Iris pigment epithelial cell (primary cell): ENCODE measurements around the gene TLE4.
"Not testable (repeated sequence)": the region's sequence is repeated elsewhere in the genome, so short reads cannot be mapped to it uniquely, and the experiment has no call there.

ENCODE experiments used
- DNase-seq: peaks from one replicate; pipeline ENCODE4 v3.0.0-alpha.2; 2011; ENCODE audit warnings: low read depth

The TLE4 gene

GRCh38 chr9:79604149-79604548 lies 32.4 kb downstream of the TLE4 start:
- no peak for DNase-seq

DNA sequence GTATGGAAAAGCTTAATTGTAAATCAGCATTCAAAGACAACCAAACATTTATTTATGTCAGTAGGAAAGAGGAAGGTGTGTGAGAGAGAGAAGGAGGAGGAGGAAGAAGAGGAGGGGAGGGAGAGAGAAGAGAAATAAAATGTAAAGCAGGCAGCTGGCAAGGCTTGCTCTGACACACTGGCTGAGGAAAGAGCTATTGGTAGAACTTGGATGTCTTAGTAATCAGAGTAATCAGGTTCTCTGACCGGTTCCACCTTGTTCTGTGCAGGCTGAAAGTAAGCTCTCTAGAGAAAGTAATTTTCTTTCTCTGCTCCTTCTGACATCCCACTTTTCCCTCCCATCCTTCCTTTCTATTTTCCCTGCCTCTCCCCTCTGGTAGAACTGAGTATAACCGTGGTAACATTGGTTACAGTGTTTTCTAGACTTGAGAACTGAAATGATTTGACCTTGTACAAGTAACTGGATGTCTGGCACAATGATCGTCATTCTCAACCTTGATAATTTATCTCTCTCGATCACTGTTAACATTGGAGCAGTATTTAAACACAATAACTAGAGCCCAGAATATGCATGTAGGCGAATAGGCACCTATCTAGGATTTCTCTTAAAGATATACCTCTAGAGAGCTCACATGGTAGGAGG lies 33.3 kb downstream of the TLE4 start:
- no peak for DNase-seq

GRCh38 chr9:79606529-79606928 lies 34.8 kb downstream of the TLE4 start:
- not testable (repeated sequence) for DNase-seq

DNA sequence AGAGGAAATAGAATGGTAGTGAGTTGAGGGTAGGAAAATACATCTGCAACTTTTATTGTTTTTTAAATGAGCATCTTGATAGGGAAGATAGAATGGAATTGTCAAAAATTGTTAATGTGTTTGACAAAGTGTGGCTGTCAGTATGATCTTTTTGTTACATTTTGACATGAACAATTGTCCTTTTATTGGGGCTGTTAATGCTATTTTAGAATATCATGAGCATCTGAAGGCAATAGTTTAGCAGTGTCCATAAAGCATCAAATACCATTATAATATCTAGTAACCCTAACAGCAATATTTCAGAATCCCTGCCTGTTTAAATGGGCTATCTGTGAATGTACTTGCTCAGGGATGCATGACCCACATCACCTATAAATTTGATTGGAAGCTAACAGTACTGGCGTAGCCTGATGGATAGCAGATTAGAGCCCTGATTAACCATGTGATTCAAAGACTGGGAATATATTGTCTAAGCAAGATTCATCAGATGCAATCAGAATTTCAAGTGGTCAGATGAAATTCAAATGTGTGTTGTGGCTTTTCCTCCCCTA lies 37.8 kb downstream of the TLE4 start:
- DNase-seq: no peak

GRCh38 chr9:79610019-79610631 lies 38.4 kb downstream of the TLE4 start:
- peak; percentile 38 for DNase-seq

DNA sequence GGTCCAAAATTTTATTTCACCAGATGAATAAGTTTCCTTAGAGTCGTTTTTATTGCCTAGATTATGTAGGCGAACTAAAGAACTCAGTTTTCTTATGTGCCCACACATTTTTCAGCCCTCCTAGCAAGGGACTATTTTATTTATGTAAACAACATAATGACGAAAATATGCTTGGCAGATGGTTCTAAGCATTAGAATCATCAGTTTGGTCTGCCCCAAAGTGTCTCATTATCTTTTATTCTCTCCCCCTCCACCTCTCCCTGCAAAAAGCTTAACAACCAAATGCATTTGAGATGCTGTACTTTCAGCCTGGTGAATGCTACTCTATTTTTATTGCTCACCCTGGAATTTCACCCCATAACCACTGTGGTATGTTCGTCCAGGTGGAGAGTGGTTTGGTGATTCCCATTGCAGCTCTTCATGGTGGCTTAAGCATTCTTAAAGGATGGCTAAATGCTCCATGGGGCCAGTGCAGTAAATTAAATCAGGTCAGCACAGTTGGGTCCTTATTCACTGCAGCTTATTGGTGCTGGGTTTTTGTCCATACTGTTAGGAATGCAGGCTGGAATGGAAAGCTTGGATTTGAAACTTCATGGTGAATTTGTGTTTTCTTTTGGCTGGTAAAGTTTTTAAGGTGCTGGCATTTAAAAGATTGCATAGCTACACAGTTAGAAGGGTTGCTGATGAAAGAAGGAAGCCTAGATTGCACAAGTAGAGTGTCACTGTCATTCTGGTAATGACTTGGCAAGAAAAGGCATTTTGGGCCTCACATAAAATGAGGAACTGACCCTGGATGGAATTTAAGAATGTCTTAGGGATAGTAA lies 39.2 kb downstream of the TLE4 start:
- peak; percentile 93 for DNase-seq

DNA sequence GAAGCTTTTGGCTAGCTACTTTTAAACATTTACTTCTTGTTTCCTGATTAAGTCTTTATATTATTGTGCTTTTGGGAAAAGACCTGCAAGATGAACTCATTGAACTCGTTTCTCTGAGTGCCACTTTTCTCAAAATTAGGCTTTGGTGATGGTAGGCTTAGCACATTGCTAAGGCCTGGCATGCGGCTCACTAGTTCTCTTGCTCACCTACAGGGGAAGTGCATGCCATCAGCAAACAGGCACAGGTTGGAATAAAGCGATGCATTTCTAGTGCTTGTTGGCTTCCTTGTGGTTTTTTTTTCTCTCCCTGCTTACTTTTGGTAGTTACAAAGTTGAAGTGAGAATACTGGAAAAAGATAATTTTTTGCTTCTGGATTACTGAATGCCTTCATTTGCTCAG lies 41.4 kb downstream of the TLE4 start:
- no peak for DNase-seq

DNA sequence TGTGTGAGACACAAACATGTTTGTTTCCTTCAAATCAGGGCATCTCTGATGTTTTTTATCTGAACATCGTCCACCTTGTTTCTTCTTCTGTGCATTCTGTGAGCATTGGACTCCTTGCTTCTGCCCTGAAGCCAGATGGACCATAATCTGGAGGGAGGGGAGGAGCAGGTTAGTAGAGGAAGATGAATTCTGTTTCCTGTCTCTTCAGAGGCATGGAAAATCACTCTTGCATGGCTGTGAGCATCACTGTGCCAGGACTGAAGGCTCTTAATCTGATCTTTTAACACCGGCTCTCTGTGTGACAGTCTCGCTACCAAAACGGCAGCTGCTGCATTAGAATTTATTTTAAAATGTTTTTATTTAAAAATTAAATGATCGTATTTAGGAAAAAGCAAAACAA lies 43.3 kb downstream of the TLE4 start:
- DNase-seq: no peak

GRCh38 chr9:79616013-79616412 lies 44.2 kb downstream of the TLE4 start:
- DNase-seq: no peak

DNA sequence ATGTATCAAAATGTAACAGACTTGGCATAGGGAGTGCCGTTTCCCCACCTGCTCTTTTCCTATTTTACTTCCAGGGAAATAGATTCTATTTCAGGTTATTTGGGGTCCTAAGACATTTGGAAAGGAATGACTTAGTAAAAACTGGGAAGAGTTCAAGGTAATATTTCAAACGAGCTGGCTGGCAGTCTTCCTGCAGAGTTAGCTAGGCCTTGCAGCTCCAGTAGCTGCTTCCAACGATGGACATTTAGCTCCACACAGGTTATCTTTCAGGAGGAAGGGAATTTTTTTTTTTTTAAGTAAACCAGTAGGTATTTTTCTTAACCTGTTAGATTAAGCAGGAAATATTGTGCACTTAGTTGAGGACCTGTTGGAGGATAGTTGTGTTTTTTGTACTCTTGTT lies 45.2 kb downstream of the TLE4 start:
- DNase-seq: no peak

GRCh38 chr9:79617395-79617794 lies 45.6 kb downstream of the TLE4 start:
- peak; percentile 81 for DNase-seq

GRCh38 chr9:79619930-79620329 lies 48.2 kb downstream of the TLE4 start:
- DNase-seq: no peak

DNA sequence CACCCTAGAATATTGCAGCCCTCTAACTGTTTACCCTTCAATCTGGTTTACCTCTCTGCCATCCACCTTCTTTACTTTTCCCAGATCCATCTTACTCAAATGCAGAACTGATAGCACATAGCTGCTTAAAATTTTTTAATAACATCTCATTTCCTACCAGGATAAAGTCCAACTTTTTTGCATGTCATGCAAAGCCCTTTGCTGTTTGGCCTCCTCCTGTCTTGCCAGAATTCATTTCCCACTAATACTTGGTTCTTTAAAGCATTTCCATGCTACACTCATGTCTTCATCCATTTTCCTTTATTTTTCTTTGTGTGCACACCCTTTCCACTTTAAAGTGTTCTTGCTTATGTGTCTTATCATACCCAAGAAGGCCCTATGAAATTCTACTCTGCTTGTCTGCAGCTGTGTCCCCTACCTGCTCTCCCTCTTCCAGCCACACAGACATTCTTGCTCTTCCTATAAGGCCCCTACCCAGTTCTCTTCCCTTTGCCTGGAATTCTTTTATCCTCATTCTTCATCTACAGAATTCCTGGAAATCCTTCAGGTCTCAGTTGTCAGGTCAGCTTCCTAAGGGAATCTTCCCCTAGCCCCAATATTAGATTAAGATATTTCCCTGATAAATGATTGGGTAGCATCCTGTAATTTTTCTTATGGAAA lies 50.3 kb downstream of the TLE4 start:
- no peak for DNase-seq

DNA sequence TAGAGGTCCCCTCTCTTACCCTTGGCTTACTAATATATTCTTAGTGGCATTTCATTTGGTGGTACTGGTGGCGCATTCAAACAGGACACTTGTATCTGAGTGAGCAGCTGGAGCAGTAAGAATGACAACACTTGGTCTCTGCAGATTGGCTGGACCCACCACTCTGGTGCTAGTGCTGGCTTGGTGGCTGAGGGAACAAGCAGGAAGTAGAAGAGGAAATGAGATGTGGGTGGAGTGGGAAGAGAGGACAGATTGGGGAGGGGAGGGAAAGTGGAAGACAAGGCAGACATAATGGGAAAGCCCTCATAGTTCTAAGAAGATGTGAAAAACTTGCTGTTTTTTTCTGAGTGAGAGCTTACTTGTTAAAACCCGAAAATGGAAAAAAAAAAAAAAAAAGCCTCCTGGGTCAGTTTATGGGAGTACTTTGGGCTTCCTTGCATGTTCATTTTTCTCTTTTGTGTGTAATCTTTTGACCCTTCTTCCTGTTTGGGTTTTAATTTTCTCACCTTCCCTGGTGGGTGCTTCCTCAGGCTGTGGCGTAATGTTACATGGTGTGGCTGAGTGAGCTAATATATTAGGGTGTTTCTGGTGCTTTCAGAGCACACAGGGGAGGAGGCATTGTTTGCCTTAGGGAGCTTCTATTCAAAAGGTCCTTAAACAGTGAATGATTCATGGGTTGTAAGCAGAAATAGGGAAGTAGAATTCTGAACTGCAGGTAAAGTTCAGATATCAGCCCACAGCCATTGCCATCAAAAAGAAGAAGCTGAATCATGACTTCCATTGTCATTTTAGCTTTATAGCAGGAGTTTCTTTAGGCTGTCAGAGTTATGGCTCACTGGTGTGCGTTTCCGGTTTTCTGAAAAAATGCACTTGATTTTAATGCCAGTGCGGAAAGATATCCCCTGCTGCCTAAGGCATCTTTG lies 52.3 kb downstream of the TLE4 start:
- DNase-seq: no peak

DNA sequence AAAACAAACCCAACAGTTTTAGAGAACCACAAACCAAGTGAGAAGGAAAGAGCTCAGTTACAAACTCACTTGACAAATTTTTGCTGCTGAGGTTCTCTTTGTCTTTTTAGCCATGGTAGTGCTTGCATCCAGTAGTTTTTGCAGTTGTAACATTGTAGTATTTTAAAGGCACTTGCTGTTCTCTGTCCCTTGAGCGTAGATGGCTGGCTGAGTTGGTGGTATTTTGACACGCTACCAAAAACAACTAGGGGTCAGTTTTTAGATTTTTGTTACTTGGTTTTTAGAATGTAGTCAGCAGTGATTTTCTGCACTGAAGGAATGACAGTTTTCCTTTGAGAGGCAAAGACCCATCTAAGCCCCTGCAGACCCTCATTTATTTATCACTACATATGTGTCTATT lies 58.0 kb downstream of the TLE4 start:
- DNase-seq: no peak

DNA sequence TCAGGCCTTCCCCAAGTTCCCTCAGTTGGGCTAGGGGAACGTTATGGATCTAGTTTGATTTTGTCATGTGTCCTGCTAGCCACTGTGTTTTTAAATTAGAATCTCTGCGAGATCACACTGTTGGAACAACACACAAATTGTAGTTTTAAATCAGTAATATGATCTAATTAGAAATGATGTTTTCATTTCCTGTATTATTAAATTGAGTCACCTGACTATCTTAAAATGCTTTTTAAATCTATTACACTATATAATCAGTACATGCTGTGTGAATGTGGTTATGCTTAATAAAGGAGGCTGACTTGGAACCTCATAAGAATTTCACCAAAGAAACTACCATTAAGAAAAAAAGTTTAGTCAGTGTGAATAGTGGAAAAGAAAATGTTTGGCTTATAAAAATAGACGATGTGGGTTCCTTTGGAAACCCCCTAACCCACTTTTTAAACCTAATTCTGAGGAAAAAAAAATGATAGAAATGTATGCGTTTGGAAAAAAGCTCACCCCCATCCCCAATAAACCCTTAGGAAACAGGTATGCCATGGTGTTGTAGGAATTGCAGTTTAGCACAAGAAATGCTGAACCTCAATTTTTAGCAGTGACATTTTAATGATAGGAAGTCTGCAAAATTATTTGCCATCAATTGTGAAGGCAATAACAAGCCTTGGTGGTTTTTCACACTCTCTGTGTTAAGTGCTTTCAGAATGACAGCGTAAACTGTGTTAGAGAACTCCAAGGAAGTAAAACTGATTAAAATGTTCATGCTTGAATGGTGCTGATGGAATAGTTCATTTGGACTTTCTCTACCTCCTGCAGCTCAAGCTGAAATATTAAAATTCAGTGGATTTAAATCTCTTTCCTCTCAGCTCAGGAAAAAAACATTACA lies 59.0 kb downstream of the TLE4 start:
- no peak for DNase-seq

DNA sequence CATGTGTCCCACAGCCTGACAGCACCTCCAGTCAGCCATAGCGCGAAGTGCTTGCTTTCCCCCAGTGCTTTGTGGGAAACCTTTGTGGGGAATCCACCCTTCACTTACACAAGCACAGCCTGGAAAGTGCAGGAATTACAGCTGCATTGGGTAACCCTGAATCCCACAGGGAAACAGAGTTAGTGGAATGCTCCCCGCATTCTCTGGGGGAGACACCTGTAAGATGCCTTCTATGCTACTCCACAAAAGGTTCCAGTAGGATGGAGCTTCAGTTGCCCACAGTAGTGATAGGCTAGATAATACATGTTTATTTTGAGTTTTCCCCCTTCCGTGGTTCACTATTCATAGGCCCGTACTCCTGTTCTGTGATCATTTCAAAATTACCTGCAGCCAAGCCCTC lies 60.3 kb downstream of the TLE4 start:
- no peak for DNase-seq

GRCh38 chr9:79632705-79633104 lies 60.9 kb downstream of the TLE4 start:
- no peak for DNase-seq

- DNase-seq: no peak
These were observed 61.8 kb downstream of the TLE4 start for GRCh38 chr9:79633558-79633957.

- DNase-seq: peak; percentile 66
These were observed 65.6 kb downstream of the TLE4 start for GRCh38 chr9:79637177-79637925.
